Measurements from ENCODE around the gene EIPR1.

GRCh38 chr2:3368261-3368722 lies 9.3 kb downstream of the EIPR1 start:
- TF ChIP-seq POLR2AphosphoS5 (IDR thresholded peaks at IDR 0.05; ENCODE audit: low read depth, low read length) (no peak), POLR2A (IDR thresholded peaks at IDR 0.05; ENCODE audit: low read depth, low read length) (no peak), TAF1 (IDR thresholded peaks at IDR 0.05; ENCODE audit: borderline replicate concordance, low read depth, low read length) (no peak)
